Measurements from ENCODE around the gene POLR2F.

- no peak for TF ChIP-seq POLR2A (IDR thresholded peaks at IDR 0.05; ENCODE audit: low read length)
- no peak for TF ChIP-seq GATA1 (IDR thresholded peaks at IDR 0.05; ENCODE audit: low read depth, low read length)
Measured at GRCh38 chr22:37932401-37932800, 21.1 kb upstream of the POLR2F start.

Measured in erythroblast (primary cell).